H1 (cell line): ENCODE results near the gene THEM5. TPM values are rescaled to one million over a fixed set of nuclear protein-coding genes. Genes with fewer than 3 reads are reported as not detected.

Experiments
- CTCF ChIA-PET: fragments of 300-600 bp; sonication (Branson Sonifier 250); formaldehyde crosslinking; loops from one replicate; lab custom pipeline; 2021; ENCODE audit not compliant: partially characterized antibody; lab: Charles Lee
- POLR2A ChIA-PET: fragments of 300-600 bp; sonication (Branson Sonifier 250); formaldehyde crosslinking; loops from one replicate; lab custom pipeline; 2021; ENCODE audit warnings: inconsistent platforms; ENCODE audit not compliant: partially characterized antibody; lab: Charles Lee
- DNase-seq, 2 experiments: peaks; one replicate each; pipeline versions ENCODE4 v3.0.0 to v3.0.0-alpha.2; 2010 to 2022; ENCODE audit warnings: low spot score in 2 of 2, low read depth in 1 of 2, mixed read lengths in 1 of 2
- FAIRE-seq: peaks from 2 replicates; lab custom pipeline; 2011; peaks lifted over from hg19 to GRCh38; lab: Jason Lieb, UNC
- H2AFZ ChIP-seq: 2 replicates; pipeline ENCODE4 v1.8.1; 2012; ENCODE audit warnings: low read length, inconsistent platforms
- H2AK5ac ChIP-seq: 2 replicates; pipeline ENCODE4 v1.6.1; 2013; ENCODE audit warnings: low read depth, low read length
- H2BK120ac ChIP-seq: replicated peaks from 2 replicates; pipeline ENCODE3; 2013; ENCODE audit warnings: low read depth, low read length, inconsistent platforms
- H2BK12ac ChIP-seq: 2 replicates; pipeline ENCODE4 v1.6.1; 2013; ENCODE audit warnings: low read depth, low read length
- H2BK15ac ChIP-seq: 2 replicates; pipeline ENCODE4 v1.6.1; 2013; ENCODE audit warnings: low read length
- H2BK20ac ChIP-seq: 2 replicates; pipeline ENCODE4 v1.6.1; 2013; ENCODE audit warnings: low read length
- H2BK5ac ChIP-seq: 2 replicates; pipeline ENCODE4 v1.6.1; 2013; ENCODE audit warnings: low read depth, low read length
- H3K14ac ChIP-seq: 2 replicates; pipeline ENCODE4 v1.6.1; 2013; ENCODE audit warnings: inconsistent platforms; ENCODE audit not compliant: insufficient read length
- H3K18ac ChIP-seq: 2 replicates; pipeline ENCODE4 v1.6.1; 2013; ENCODE audit warnings: low read length; ENCODE audit errors: extremely low read depth
- H3K23ac ChIP-seq: 2 replicates; pipeline ENCODE4 v1.6.1; 2013; ENCODE audit warnings: inconsistent platforms; ENCODE audit not compliant: insufficient read length
- H3K23me2 ChIP-seq: 2 replicates; pipeline ENCODE4 v1.6.1; 2013; ENCODE audit warnings: low read depth, low read length
- H3K27ac ChIP-seq: 2 replicates; pipeline ENCODE4 v1.6.1; 2011; ENCODE audit warnings: low read depth, low read length, inconsistent platforms
- H3K27me3 ChIP-seq, 4 experiments: replicated peaks in 1 of 4; 1 replicate in 1 of 4; 2 replicates in 3 of 4; pipeline versions ENCODE4 v1.6.1 to v1.8.1; 2011 to 2013; ENCODE audit warnings: low read length in 3 of 4, mild to moderate bottlenecking in 3 of 4, inconsistent platforms in 2 of 4, mixed read lengths in 2 of 4, moderate library complexity in 1 of 4; ENCODE audit not compliant: control insufficient read depth in 3 of 4, insufficient read depth in 3 of 4; ENCODE audit errors: extremely low read depth in 1 of 4
- H3K36me3 ChIP-seq, 4 experiments: 2 replicates each; pipeline versions ENCODE4 v1.6.1 to v1.8.1; 2011 to 2013; ENCODE audit warnings: mild to moderate bottlenecking in 4 of 4, low read length in 3 of 4, moderate library complexity in 2 of 4, control low read depth in 1 of 4, inconsistent platforms in 1 of 4; ENCODE audit not compliant: insufficient read depth in 4 of 4, control insufficient read depth in 2 of 4
- H3K4ac ChIP-seq: replicated peaks from 2 replicates; pipeline ENCODE3; 2013; ENCODE audit warnings: low read length, low read depth, mixed read lengths, inconsistent platforms; ENCODE audit not compliant: insufficient read length
- H3K4me1 ChIP-seq, 4 experiments: replicated peaks in 1 of 4; 1 replicate in 1 of 4; 2 replicates in 3 of 4; pipeline versions ENCODE4 v1.6.1 to v1.8.1; 2011 to 2013; ENCODE audit warnings: low read length in 3 of 4, inconsistent platforms in 2 of 4, mixed read lengths in 1 of 4; ENCODE audit not compliant: insufficient read depth in 4 of 4, control insufficient read depth in 3 of 4
- H3K4me2 ChIP-seq, 2 experiments: 2 replicates each; pipeline versions ENCODE4 v1.6.1 to v1.8.1; 2011 to 2013; ENCODE audit warnings: low read depth in 2 of 2, low read length in 2 of 2, control low read depth in 1 of 2, inconsistent platforms in 1 of 2, mild to moderate bottlenecking in 1 of 2; ENCODE audit not compliant: insufficient read depth in 1 of 2
- H3K4me3 ChIP-seq, 4 experiments: fragments of 200-600, 300-600 bp in 1 of 4; sonication (generic), shearing (Covaris generic), sonication (Bioruptor Twin) in 1 of 4; 2 replicates each; pipeline versions ENCODE4 v1.5.1 to v1.8.1; 2011 to 2016; ENCODE audit warnings: low read length in 4 of 4, low read depth in 3 of 4, control low read depth in 2 of 4, inconsistent platforms in 2 of 4, mild to moderate bottlenecking in 2 of 4, mixed read lengths in 1 of 4, moderate library complexity in 1 of 4; ENCODE audit not compliant: insufficient read depth in 2 of 4; ENCODE audit errors: extremely low read depth in 1 of 4
- H3K56ac ChIP-seq: replicated peaks from 2 replicates; pipeline ENCODE3; 2013; ENCODE audit warnings: low read depth, mild to moderate bottlenecking, mixed read lengths, low read length, inconsistent platforms; ENCODE audit not compliant: insufficient read length
- H3K79me1 ChIP-seq: 2 replicates; pipeline ENCODE4 v1.6.1; 2013; ENCODE audit warnings: low read depth, low read length, control low read depth
- H3K79me2 ChIP-seq, 2 experiments: 2 replicates each; pipeline versions ENCODE4 v1.6.1 to v1.8.1; 2012 to 2013; ENCODE audit warnings: low read length in 2 of 2, mild to moderate bottlenecking in 2 of 2, inconsistent platforms in 1 of 2; ENCODE audit not compliant: insufficient read depth in 2 of 2, control insufficient read depth in 1 of 2
- H3K9ac ChIP-seq, 4 experiments: replicated peaks in 1 of 4; 1 replicate in 1 of 4; 2 replicates in 3 of 4; pipeline versions ENCODE4 v1.6.1 to v1.8.1; 2011 to 2013; ENCODE audit warnings: low read depth in 3 of 4, low read length in 3 of 4, control low read depth in 2 of 4, mild to moderate bottlenecking in 2 of 4, moderate library complexity in 2 of 4, inconsistent platforms in 1 of 4; ENCODE audit errors: extremely low read depth in 1 of 4
- H3K9me3 ChIP-seq, 2 experiments: 2 replicates each; pipeline versions ENCODE4 v1.6.1 to v1.8.1; 2012 to 2013; ENCODE audit warnings: mild to moderate bottlenecking in 2 of 2, moderate library complexity in 2 of 2, control low read depth in 1 of 2, inconsistent platforms in 1 of 2, low read depth in 1 of 2, low read length in 1 of 2, mixed read lengths in 1 of 2; ENCODE audit not compliant: insufficient read depth in 2 of 2
- H4K20me1 ChIP-seq, 2 experiments: replicated peaks in 1 of 2; 2 replicates each; pipeline versions ENCODE3 to v1.8.1; 2011 to 2013; ENCODE audit warnings: inconsistent platforms in 2 of 2, low read length in 2 of 2, mild to moderate bottlenecking in 1 of 2; ENCODE audit not compliant: insufficient read depth in 2 of 2, control insufficient read depth in 1 of 2
- H4K5ac ChIP-seq: 2 replicates; pipeline ENCODE4 v1.6.1; 2013; ENCODE audit warnings: low read length, low read depth, mixed read lengths, inconsistent platforms; ENCODE audit not compliant: insufficient read length
- H4K8ac ChIP-seq: 2 replicates; pipeline ENCODE4 v1.8.0; 2013; ENCODE audit warnings: mild to moderate bottlenecking, moderate library complexity, low read length, inconsistent platforms; ENCODE audit not compliant: insufficient read depth; ENCODE audit errors: extremely low read depth
- H4K91ac ChIP-seq: replicated peaks from 2 replicates; pipeline ENCODE3; 2013; ENCODE audit warnings: low read length, mixed read lengths, inconsistent platforms; ENCODE audit not compliant: insufficient read length
- CTBP2 ChIP-seq: IDR thresholded peaks from 2 replicates; pipeline ENCODE4 v1.7.0; 2011; ENCODE audit warnings: borderline replicate concordance, mild to moderate bottlenecking, moderate library complexity, mixed read lengths, low read length; ENCODE audit not compliant: insufficient read depth, insufficient read length
- HDAC2 ChIP-seq, 2 experiments: fragments of 300-600 bp in 1 of 2; sonication (generic) in 1 of 2; IDR thresholded peaks; 2 replicates each; pipeline ENCODE4 v1.6.1; 2011 to 2012; ENCODE audit warnings: low read depth in 2 of 2, low read length in 2 of 2, mild to moderate bottlenecking in 2 of 2, moderate library complexity in 2 of 2, borderline replicate concordance in 1 of 2, inconsistent platforms in 1 of 2
- JUN ChIP-seq: IDR thresholded peaks from 2 replicates; pipeline ENCODE4 v1.6.1; 2011; ENCODE audit warnings: low read depth, mild to moderate bottlenecking, improper control_type of control experiment, low read length
- JUND ChIP-seq: IDR thresholded peaks from 2 replicates; pipeline ENCODE4 v1.6.1; 2011; ENCODE audit warnings: mild to moderate bottlenecking, improper control_type of control experiment, low read length
- KDM1A ChIP-seq: fragments of 200-600, 300-600 bp; sonication (generic); IDR thresholded peaks from 2 replicates; pipeline ENCODE4 v1.7.1; 2016; ENCODE audit warnings: mild to moderate bottlenecking, low read length, borderline replicate concordance
- KDM4A ChIP-seq: IDR thresholded peaks from one replicate; pipeline ENCODE4 v1.7.1; 2012; ENCODE audit warnings: low read depth, mild to moderate bottlenecking, moderate library complexity, low read length, inconsistent platforms; ENCODE audit not compliant: severe bottlenecking
- POLR2A ChIP-seq, 2 experiments: IDR thresholded peaks; 1 replicate in 1 of 2; 2 replicates in 1 of 2; pipeline ENCODE4 v1.6.1; 2011; ENCODE audit warnings: low read depth in 2 of 2, low read length in 2 of 2, mild to moderate bottlenecking in 2 of 2; ENCODE audit errors: control extremely low read depth in 1 of 2
- SP2 ChIP-seq: IDR thresholded peaks from 2 replicates; pipeline ENCODE4 v1.6.1; 2012; ENCODE audit warnings: mild to moderate bottlenecking, low read length, inconsistent platforms
- SRF ChIP-seq: IDR thresholded peaks from 2 replicates; pipeline ENCODE4 v1.6.1; 2011; ENCODE audit warnings: mild to moderate bottlenecking, low read depth, low read length, moderate library complexity
- SUZ12 ChIP-seq: fragments of 200-600 bp; sonication (generic); IDR thresholded peaks from 2 replicates; pipeline ENCODE4 v1.6.1; 2012; ENCODE audit warnings: mild to moderate bottlenecking, inconsistent platforms, low read length, moderate library complexity, mixed read lengths
- ZNF274 ChIP-seq: IDR thresholded peaks from 2 replicates; pipeline ENCODE4 v1.7.0; 2012; ENCODE audit warnings: low read length, borderline replicate concordance; ENCODE audit errors: extremely low read depth
- WGBS, 2 experiments: shearing (Covaris generic) in 1 of 2; methylation state at CpG; one replicate each; pipeline versions ENCODE4 v1.1.6 to v1.1.7; 2013 to 2015; ENCODE audit warnings: low lambda C conversion rate in 2 of 2, mixed read lengths in 2 of 2, inconsistent platforms in 1 of 2, low coverage in 1 of 2, missing lambda C conversion rate in 1 of 2; ENCODE audit not compliant: insufficient replicate concordance in 2 of 2, insufficient coverage in 1 of 2, insufficient read length in 1 of 2; ENCODE audit errors: extremely low coverage in 1 of 2, missing lambda C conversion rate in 1 of 2; 5-methylcytosine and 5-hydroxymethylcytosine counted together
- polyA plus RNA-seq, 7 experiments: library from polyadenylated mRNA; depleted of rRNA in 3 of 7; stranded (reverse) in 5 of 7; unstranded in 2 of 7; fragments of >200 nt in 5 of 7; fragments of 200-250 nt in 2 of 7; gene quantifications; 1 replicate in 5 of 7; 2 replicates in 1 of 7; 4 replicates in 1 of 7; pipeline versions ENCODE4 v1.2.1 to v1.2.3, GENCODE V29; 2011 to 2013; ENCODE audit warnings: missing spikeins in 2 of 7, mixed read lengths in 2 of 7
- total RNA-seq: library from RNA; stranded (reverse); fragmentation: NEBNext Ultra II Directional; extraction: Animal tissue kit (Norgen Biotek cat#: 25700); gene quantifications from 2 replicates; pipeline ENCODE4 v1.2.1, GENCODE V29; 2021

Gene THEM5
- total and polyA plus RNA-seq, 2 of the 8 experiments (the other 6 are each of a cell fraction or from before 2014, with no cell fraction given): not detected

- Histone ChIP-seq H2AK5ac (no peak overlapping the region), H3K4me2 (no peak overlapping the region), H3K4me3 (no peak overlapping the region), H3K4me1 (no peaks in the 10 kb centered on the region), H3K36me3 (peaks cover 0 to 10% (median under 1%) of the 10 kb centered on the region in 4 experiments; a peak in 2 of 8 replicates), H3K18ac (no peak overlapping the region), H2BK120ac (no peak overlapping the region), H3K23ac (no peak overlapping the region), H3K4ac (no peak overlapping the region), H3K27me3 (no peaks in the 10 kb centered on the region), H3K79me1 (no peaks in the 10 kb centered on the region), H4K91ac (no peak overlapping the region), H2BK12ac (no peak overlapping the region), H2BK20ac (no peak overlapping the region), H2BK15ac (no peak overlapping the region), H4K5ac (no peak overlapping the region), H4K20me1 (no peaks in the 10 kb centered on the region), H3K9me3 (0 out of 4 replicates have a peak, but pooled peaks cover 0 to 5% of the 10 kb centered on the region in 2 experiments), H3K56ac (no peak overlapping the region), H2BK5ac (no peak overlapping the region), H3K14ac (no peak overlapping the region), H3K27ac (no peak overlapping the region), H4K8ac (no peak overlapping the region), H3K23me2 (no peaks in the 10 kb centered on the region), H2AFZ (no peak overlapping the region), H3K9ac (no peak overlapping the region), H3K79me2 (no peaks in the 10 kb centered on the region)
- no peak for DNase-seq
- ChIA-PET CTCF (interaction anchor here (0.6 to 0.7 kb wide), 3 partner anchors 11 to 226 kb away, joined by 3 to 5 read pairs (median 3); no protein-coding TSS in a partner anchor), POLR2A (interaction anchor here (1.0 kb wide), 1 partner anchor 29 kb away, joined by 4 read pairs; no protein-coding TSS in a partner anchor)
- no peak for FAIRE-seq
- no peak for TF ChIP-seq JUN
- TF ChIP-seq SP2: no peak
- no peak for TF ChIP-seq SUZ12
- TF ChIP-seq KDM4A: no peak
- TF ChIP-seq ZNF274: no peak
- TF ChIP-seq POLR2A (IDR thresholded peaks at IDR 0.05; ENCODE audit: control extremely low read depth in 1 of 2, low read depth in 2 of 2, low read length in 2 of 2): no peak
- no peak for TF ChIP-seq JUND
- no peak for TF ChIP-seq KDM1A
- TF ChIP-seq CTBP2: no peak
- TF ChIP-seq SRF: no peak
- TF ChIP-seq HDAC2 (IDR thresholded peaks at IDR 0.05; ENCODE audit: borderline replicate concordance in 1 of 2, low read depth in 2 of 2, low read length in 2 of 2): no peak
- WGBS, 2 experiments: 85% methylated on average over 1 of the region's 1 CpG; no CpG with 5 or more reads in 1 of the 2 experiments
Observed at GRCh38 chr1:151885479-151885878, 32.0 kb upstream of the THEM5 start.
